GM18909 (cell line): ENCODE results near the gene LSS.
"Not testable (repeated sequence)": the region's sequence is repeated elsewhere in the genome, so short reads cannot be mapped to it uniquely, and the experiment has no call there.

ENCODE experiments used
- ATAC-seq: cut with Tn5 transposase; IDR thresholded peaks from one replicate; pipeline ENCODE4 v1.9.1; 2021; ENCODE audit warnings: mild to moderate bottlenecking; ENCODE audit not compliant: unreplicated experiment, poor library complexity

The LSS gene

DNA sequence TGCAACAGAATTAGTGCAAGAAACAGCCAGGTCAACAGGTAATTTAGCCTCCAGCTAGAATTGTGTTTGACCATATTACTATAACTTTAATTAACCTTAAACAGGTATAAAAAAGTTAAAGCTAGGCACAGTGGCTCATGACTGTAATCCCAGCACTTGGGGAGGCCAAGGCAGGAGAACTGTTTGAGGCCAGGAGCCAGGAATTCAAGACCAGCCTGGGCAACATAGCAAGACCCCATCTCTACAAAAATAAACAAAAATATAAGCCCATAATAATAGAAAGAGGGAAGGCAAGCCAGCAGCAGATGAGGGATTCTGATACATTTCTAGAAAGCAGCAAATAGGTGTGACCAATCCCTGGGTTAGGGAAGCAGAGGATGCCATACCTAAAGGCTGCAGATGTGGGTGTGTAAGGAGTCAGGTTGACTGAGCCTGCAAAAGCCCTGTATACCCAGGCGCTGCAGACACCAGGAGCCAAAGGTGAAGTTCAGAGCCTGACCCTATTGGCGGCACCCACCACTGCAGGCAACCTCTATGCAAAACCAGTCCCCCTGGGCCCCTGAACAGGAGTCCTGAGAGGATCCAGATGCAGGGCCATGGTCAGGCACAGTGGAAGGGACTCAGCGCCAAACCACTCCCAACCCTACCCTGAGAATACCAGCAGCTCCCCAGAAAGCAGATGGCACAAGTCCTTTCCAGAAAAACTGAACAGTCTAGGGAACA is 19.3 kb upstream of the LSS start:
- no peak for ATAC-seq

DNA sequence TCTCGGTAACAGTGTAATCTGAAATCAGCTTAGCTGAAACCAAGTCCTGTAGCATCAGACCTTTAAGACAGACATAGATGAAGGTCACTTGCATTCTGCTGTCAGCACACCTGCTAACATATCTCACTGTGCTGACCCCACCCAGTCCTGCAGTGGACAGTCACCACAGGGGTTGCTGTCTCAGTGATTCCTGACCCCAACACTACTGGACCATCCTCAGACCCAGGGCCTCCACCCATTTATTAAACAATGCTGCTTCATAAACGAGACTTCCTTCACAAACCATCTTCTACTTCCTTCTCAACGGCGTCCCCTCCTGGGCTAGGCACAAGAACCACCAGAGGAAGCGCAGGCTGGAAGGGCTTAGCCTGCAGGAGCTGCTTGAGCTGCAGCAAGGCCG is 17.8 kb upstream of the LSS start:
- no peak for ATAC-seq

DNA sequence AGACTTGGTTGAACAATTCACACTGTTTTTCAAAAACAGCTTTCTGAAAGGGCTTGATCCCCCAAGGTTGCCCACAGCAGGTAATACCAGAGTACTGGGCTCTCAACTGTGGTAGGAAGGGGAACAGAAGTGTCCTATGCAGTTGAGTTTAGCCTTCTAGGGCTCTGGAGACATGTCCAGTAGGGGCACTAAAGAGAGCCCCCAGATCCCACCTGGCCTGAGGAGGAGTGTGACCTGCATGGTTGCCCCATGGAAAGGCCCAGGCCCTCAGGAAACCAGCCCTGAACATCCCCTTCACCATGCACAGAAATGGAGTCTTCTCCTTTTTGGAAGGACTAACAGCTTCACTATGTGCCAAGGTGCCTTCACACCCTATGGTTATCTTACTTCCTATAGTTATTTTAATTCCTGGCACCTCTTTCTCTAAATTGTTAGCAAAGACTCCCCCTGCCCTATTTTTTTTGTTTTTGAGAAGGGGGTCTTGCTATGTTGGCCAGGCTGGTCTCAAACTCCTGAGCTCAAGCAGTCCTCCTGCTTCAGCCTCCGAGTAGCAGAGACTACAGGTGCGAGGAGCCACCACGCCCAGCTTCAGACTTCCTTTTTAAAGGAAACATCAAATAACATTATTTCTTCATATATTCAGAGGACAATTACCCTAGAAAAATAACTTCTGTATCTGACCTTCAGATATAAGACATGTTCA is 16.8 kb upstream of the LSS start:
- ATAC-seq: no peak

DNA sequence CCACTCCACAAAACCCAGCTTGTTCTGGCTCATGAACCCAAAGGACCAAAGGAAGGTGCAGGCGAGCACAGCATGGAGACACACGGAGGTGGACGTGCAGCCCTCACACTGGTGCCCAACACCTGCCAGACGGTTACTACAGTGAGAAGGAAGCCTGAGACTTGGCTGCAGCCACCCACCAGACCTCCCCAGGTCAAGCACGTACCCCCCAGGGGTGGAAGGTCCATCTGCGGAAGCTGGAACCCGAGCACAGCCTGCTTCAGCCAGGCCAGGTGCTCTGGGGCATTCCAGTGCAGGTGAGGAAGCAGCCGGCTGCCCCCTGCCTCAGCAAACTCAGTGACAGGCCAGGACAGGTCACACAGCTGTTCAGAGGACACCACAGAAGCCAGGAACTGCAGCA is 16.0 kb upstream of the LSS start:
- ATAC-seq: no peak

DNA sequence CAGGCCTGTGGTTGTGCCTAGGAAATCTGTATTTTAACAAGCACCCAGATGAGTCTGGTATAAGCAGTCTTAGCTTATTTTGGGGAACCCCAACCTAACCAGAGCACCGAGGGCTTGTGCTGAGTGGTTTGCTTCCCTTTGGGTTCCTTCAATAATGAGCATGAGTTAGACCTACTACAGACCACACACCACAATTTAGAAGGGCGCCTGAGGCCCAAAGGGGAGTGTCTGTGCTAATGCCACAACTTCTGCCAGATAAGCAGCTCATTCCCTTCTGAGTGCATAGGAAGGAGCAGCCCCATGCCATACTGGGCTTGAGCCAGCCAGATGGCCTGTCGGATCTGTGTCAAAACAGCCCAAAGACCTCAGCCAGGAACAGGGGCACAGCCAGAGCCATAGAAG is 15.4 kb upstream of the LSS start:
- no peak for ATAC-seq

DNA sequence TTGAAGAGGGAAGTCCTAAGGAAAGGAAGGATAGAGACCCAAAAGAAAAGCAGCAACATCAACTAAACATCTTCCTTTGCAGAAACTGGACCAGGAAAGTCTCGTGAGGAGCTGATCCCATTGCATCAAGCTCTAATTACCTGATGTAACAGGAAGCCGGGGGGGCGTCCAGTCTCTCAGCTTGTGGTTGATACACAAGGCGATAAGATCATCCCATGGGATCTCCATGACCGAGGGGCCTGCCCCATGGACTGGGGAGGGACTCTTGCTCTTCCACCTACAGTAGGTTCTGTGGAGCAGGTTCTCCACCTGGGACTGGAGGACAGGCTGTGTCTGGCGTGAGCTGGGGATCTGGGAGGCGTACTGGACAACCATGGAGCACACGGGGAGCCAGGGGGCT is 14.8 kb upstream of the LSS start:
- no peak for ATAC-seq

DNA sequence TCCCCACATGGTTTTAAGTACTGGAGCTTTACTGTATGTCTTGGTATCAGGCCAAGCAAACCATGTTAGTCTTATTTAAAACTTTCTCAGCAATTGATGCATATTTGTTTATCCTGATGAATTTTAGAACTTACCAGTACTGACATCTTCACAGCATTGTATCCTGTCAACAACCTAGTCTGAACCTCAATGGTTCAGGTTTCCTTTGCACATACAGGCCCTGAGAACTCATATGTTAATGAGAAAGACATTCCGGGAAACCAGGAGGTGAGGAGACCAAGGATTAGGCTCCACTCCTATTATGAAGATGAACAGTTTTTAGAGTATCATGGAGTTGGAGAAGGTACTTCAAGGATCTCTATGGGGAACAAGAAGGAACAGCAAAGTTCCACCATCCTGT is 13.0 kb upstream of the LSS start:
- not testable (repeated sequence) for ATAC-seq

DNA sequence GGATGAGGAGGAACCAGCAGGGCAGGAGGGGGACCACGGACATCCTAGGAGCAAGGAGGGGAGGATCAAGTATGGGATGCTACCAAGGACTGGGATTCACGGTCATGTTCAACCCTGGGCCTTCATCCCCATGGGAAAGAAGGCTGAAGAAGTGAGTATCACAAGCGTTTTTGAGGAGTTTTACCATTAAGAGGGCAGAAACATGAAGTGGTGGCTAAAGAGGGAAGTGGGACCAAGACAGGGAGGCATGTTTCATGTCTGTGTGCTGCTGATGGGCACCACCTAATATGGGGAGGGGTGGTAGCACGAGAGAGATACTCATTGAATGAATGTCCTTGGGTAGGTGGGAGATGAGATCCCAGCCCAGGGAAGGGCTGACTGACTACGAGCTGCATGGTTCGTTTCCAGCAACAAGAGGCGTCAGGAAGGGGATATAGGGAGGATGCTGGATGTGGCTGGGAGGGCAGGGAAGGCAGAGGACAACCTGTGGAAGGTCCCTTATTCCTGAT is 11.3 kb upstream of the LSS start:
- ATAC-seq: no peak

DNA sequence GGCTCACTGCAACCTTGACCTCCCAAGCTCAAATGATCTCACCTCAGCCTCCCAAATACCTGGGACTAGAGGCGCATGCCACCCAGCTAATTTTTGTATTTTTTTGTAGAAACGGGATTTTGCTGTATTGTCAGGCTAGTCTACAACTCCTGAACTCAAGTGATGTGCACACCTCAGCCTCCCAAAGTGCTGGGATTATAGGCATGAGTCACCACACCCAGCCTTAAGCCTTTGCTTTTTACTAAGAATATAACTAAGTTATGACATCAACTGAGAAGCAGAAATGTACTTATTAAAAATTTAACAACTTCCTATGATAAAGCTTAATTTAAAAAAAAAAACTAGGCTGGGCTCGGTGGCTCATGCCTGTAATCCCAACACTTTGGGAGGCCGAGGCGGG is 8.9 kb upstream of the LSS start:
- no peak for ATAC-seq

DNA sequence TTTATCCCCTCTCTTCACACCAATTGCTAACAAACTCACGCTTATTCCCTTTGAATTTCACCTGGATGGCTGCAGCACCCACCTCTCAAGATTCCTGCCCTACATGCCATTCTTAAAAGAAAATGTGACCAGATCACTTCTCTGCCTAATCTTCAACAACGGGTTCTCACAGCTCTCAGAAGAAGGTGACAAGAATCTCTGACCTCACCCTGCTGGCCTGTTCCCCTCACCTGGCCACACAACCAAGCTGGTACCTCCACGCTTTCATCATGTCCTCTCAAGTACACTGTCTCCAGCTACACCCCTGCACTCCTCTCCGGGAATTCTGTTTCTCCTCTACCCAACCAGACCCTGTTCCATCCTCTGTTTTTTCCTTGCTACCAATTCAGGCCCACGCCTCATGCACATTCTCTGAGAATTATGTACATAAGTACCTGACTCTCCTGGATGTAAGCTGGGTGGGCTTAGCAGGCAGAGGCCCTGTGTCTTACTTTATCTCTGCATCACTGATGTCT is 5.9 kb upstream of the LSS start:
- ATAC-seq: no peak

DNA sequence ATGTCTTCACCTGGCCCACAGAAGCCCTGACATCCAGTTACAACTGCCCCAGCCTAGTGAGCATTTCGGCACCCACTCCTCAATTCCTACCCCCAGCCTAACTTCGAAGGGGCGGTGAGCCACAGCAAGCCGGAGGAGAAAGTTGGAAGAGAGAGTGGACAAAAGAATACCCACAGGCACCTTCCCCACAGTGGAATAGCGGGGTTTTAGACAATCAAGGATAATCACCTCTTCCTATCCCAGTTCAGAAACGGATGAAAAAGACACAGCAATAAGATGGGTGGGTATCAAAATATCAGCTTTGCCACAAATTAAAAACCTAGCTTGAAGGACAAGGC is 1.3 kb upstream of the LSS start:
- ATAC-seq: no peak

DNA sequence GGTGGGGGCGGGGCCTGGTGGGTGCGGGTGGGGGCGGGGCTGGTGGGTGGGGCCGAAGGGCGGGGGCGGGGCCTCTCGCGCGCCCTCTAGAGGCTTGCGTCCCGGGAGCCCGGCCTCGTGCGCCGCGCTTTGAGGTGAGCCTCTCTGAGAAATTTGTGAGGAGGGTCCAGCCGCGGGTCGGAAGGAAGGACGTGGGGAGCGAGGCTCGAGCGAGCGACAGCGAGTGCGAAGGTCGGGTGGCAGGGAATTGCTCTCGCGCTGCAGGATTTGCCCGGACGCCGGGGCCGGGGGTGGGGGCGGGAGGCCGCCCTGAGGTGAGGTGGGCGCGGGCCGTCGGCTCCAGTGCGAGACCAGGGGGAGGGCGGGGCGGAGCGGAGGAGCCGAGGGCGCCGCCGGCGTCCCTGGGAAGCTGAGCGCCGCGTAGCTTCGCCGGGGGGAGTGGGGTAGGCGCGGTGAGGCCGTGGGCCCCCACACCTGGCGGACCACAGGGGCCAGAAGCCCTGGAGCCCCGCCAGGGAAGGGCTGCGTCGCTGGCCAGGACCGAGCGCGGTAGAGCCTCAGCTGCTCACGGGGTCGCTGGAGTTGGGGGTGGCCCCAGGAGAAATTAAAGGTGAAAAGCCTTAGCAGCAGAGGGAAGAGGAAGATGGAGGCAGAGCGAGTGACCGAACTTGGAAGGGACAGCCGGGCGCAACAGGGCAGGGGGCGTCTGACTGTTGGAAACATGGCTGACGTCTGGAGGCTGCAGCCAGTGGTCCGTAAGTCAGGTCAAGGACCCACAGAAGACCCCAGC is 754 bp upstream of the LSS start:
- ATAC-seq: peak; percentile 28

DNA sequence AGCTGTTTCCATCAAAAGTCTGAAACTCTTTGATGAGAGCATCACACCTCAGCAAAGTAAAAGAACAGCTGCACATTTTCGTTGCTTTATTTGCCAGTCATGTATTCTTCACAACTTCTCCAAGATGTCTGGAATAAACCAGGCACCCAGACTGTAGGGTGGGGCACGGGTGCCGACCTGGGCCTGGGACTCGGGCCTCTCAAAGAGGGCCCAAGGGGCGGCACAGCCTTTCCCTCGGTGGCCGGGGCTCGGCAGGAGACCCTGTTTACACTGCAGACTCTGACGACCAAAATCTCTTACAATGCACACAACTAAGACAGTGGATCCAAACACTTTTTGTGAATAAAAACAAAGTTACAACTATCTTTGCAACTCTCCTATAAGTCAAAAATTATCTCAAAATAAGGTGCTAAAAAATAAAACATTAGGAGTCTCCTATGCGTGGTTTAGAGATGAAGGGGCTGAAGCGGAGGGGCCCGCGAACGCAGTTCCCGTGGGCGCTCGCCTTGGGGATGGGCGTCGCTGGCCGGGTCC is 696 bp downstream of the LSS start:
- ATAC-seq: no peak

DNA sequence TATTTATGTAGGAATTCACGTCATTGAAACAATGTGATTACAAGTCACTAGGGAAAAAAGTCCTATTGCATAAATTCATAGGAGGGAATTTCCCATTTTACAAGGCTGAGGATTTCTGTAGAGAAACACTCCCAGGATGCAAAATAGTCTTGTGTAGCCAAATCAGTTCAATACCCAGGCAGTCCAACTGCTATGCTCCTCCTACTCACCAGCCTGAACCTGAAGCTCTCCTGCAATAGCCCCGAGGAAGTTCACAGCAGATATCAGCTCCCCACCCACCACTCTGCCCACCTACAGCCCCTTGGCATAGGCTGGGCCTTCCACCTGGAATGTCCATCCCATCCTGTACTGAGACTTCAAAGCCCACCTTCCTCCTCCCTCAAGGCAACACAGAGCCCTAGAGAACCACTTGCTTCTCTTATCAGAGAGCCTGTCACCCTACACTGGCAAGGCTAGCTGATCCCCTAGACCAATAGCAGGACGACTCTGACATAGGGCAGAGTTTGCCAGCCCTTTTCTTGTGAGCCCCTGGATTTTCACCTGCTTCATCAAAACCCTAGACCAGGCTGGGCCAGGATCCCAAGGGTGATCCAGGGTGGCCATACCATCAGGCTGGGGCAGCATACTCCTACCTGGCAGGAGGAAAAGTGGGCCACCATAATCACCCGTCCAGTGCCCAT is 1.5 kb downstream of the LSS start:
- no peak for ATAC-seq

DNA sequence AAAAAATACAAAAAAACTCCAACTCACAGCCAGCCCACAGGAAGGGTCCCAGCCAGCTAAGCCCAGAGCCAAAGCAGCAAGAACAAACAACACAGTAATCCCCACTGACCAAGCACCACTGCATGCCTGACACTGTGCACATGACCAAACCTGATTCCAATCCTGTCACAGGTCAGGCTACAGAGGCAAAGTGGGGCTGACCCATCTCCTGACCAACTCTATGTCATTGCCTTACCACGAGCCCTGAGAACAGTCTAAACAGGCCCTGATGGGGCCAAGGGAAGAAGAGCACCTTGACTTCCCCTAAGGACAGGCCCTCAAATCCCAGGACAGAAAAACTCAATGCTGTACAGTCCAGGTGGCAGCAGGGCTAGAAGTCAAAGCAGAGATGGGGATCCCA is 2.4 kb downstream of the LSS start:
- no peak for ATAC-seq

DNA sequence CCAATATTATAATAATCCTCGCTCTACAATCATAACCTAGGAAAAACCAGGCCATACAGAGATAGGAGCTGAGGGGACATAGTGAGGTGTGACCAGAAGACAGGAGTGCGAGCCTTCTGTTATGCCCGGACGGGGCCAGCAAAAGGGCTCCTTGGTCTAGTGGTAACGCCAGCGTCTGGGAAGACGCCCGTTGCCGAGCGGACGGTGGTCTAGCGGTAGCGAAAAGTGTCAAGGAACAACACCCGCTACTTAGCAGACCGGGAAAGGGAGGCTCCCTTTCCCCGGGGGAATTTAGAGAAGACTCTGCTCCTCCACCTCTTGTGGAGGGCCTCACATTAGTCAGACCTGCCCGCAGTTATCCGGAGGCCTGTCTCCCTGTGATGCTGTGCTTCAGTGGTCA is 4.9 kb downstream of the LSS start:
- ATAC-seq: not testable (repeated sequence)

DNA sequence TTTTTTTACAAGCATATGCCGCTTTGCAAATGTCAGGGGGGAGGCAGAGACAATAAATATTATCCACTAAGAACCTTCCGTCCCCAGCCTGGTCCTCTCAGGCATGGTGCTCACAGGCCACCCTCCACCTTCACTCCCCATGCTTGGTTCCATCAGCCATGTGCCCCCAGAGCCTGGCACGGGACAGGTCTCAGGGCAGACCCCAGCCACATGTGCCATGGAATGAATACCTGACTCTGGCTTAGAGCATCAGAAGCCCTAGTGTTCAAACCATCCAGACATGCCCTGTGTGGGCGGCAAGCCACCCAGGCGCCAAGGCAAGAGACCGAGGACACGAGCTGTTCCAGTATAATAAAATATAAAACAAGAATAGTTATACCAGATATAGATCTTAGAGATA is 5.4 kb downstream of the LSS start:
- no peak for ATAC-seq

DNA sequence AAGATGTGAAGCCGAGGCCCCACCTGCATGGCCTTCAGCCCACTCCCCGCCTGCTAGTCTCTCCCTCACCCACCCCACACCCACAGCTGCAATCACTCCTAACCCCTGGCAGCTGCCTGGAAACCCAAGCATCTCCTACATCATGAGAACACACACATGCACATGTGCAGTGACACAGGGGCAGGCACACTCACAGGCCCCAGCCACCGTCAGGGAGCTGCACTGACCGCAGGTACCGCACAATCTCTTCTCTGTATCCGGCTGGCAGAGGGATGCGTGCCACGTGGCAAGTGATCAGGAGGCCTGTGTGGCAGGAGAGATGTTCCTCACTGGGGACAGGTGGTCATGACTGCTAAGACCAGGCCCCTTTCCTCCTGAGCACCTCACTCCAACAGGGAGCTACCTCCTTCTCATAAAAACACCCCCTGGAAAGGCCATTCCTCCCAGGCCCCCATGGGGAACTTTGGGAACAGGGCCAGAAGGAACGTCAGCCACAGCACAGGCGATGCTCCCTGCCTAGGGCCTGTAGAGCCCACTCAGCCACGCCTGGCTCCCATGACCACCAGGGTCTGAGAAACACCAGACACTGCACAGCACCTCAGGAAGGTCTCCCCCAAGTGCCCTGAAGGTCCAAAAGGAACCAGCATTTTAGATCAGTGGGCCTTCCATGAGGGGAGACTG is 6.0 kb downstream of the LSS start:
- no peak for ATAC-seq

DNA sequence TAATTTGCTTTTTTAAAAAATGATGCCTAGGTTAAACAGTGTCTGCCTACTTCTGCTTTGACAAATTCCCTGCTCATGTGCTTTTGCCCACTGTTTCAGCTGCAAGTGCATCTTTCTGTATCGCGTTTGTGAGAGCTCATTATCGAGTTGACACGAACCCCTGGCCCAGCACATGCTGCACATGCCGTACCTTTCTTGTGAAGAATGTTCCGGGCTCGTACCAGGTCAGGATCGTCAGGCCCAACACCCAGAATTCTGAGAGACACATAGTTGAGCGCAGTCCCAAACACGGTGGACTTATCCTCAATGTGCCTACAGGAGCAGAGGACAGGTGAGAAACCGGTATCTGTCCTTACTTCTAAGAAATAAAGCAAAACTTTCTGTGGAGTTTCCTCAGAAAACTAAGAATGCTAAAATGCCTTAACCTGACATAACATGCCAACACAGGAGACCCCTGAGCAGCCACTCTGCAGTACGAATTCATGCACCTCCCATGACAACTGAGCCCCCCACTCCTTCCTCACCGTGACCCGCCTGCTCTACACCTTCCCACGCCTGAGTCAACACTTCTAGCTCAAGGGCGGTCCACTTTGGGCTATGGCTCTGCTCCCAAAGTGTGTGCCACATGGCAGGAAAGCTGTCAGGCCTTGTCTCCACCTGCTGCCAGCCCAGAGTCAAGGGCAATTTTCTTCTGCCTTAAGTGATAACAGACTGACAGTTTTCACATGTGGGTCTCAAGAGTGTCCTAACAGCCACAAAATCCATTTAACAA is 6.7 kb downstream of the LSS start:
- ATAC-seq: no peak
